CD4-positive, alpha-beta T cell treated with Interleukin-17A for 1 hour (primary cell): ENCODE measurements around the gene PROP1.
"Not testable (repeated sequence)": the region's sequence is repeated elsewhere in the genome, so short reads cannot be mapped to it uniquely, and the experiment has no call there.

Source experiments
- DNase-seq: peaks from one replicate; pipeline ENCODE4 v3.0.0-alpha.2; 2020

The PROP1 gene

DNA sequence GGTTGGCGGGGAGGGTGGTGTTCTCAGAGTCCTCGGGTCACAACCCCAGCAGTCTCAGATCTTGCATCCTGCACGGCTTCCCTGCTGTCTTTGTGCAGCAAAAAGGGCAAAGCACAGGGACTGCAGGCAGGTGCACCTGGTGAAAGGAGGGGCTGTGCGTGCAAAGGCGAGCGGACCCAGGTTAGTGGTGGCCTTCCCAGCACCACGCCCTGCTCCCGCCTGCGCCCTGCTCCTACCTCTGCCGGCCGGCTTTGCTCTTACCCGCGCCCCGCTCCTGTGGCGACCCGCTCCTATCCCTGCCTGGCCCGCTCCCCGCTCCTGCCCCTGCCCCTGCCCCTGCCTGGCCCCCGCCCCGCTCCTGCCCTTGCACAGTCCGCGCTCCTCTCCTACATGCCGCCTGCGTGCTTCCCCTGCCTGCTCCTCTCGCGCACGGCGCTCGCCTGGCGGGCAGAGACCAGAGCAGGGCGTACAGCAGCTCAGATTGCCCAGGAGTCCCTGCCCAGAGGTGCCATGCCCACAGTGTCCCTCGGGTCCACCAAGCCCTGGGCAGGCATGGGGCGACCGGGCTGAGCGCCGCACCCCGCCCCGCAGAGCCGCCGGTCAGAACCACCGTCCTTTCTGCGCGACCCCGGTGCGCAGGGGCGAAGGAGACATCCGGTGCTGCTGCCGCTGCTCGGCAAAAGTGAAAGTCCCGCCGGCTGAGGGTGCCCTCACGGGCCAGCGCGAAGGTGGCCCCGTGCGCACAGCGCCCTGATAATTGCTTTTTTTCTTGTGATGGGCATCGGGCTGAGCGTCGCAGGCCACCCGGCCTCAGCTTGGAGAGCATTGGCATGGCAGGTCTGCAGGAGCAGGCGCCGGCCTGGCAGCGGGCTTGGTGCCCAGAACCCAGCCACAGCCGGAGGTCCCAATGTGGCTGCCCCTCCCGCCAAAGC lies 52.0 kb downstream of the PROP1 start:
- peak; percentile 35 for DNase-seq

DNA sequence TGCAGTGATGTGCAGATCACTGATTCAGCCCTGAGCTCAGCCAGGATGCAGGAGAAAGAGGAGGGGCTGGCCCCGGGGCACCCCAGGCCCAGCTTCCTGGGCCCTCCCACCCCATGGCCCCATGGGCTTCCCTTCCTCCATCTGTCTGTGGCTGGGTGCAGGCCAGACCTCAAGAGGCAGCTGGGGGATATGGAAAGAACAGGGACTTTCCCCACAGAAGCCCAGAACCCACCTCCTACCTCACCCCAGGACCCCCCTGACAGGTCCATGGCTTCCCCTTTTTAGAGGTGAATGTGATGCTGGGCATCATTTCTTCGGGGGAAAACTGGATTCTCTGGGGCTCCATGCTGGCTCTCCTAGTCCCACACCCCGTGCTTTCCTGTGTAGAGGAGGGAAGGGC lies 53.1 kb downstream of the PROP1 start:
- DNase-seq = not testable (repeated sequence)
